PC-3 (cell line): ENCODE data around the gene MARCHF3. TPM values are rescaled to one million over a fixed set of nuclear protein-coding genes. Genes with fewer than 3 reads are reported as not detected.

Experiments
- ATAC-seq: fragments of 200-7000 bp; cut with Tn5 transposase; 2 replicates; pipeline ENCODE4 v1.9.1; 2020; ENCODE audit warnings: mild to moderate bottlenecking, moderate library complexity
- BruUV-seq: library from RNA; stranded (reverse); fragments of 400-500 nt; replicated peaks from 2 replicates; lab custom pipeline; 2021; lab: Mats Ljungman, UMichigan
- CTCF ChIA-PET: fragments of 300-600 bp; sonication (Branson Sonifier 250); formaldehyde crosslinking; loops from one replicate; lab custom pipeline; 2022; ENCODE audit warnings: antibody characterized with exemption; lab: Charles Lee
- POLR2A ChIA-PET: fragments of 300-600 bp; sonication (Branson Sonifier 250); formaldehyde crosslinking; loops from one replicate; lab custom pipeline; 2022; ENCODE audit warnings: antibody characterized with exemption; ENCODE audit not compliant: unreplicated experiment; lab: Charles Lee
- DNase-seq: peaks from one replicate; pipeline ENCODE4 v3.0.0-alpha.2; 2015
- H2AFZ ChIP-seq: fragments of 300-600 bp; sonication (generic); 2 replicates; pipeline ENCODE4 v1.6.0; 2016; ENCODE audit warnings: antibody characterized with exemption, low read length
- H3F3A ChIP-seq: fragments of 300-600 bp; sonication (generic); one replicate; pipeline ENCODE4 v1.6.0; 2017; ENCODE audit warnings: antibody characterized with exemption, low read length, control low read depth, mild to moderate bottlenecking; ENCODE audit not compliant: unreplicated experiment
- H3K27ac ChIP-seq: fragments of 300-600 bp; sonication (generic); 2 replicates; pipeline ENCODE4 v1.5.1; 2016; ENCODE audit warnings: mild to moderate bottlenecking, low read length
- H3K27me3 ChIP-seq: fragments of 300-600 bp; sonication (generic); 2 replicates; pipeline ENCODE4 v1.6.1; 2016; ENCODE audit warnings: low read length, mixed read lengths
- H3K36me3 ChIP-seq: fragments of 300-600 bp; sonication (generic); 2 replicates; pipeline ENCODE4 v1.6.1; 2016; ENCODE audit warnings: low read depth, mixed run types, low read length, mixed read lengths
- H3K4me1 ChIP-seq: fragments of 300-600 bp; sonication (generic); 2 replicates; pipeline ENCODE4 v1.5.1; 2016; ENCODE audit warnings: low read length; ENCODE audit not compliant: insufficient read depth
- H3K4me2 ChIP-seq: fragments of 300-600 bp; sonication (generic); 2 replicates; pipeline ENCODE4 v1.6.0; 2016; ENCODE audit warnings: low read length
- H3K4me3 ChIP-seq: fragments of 300-600 bp; sonication (generic); 2 replicates; pipeline ENCODE4 v1.5.1; 2016; ENCODE audit warnings: mild to moderate bottlenecking, low read length, mixed read lengths
- H3K79me2 ChIP-seq: fragments of 300-600 bp; sonication (generic); 2 replicates; pipeline ENCODE4 v1.6.1; 2017; ENCODE audit warnings: low read length, mixed read lengths
- H3K9ac ChIP-seq: fragments of 300-600 bp; sonication (generic); 2 replicates; pipeline ENCODE4 v1.6.0; 2016; ENCODE audit warnings: mild to moderate bottlenecking, low read length
- H3K9me2 ChIP-seq: fragments of 300-600 bp; sonication (generic); replicated peaks from 2 replicates; pipeline ENCODE4 v1.6.1; 2016; ENCODE audit warnings: mixed run types, low read length, mixed read lengths
- H3K9me3 ChIP-seq: fragments of 300-600 bp; sonication (generic); 2 replicates; pipeline ENCODE4 v1.6.1; 2016; ENCODE audit warnings: low read length, mixed read lengths
- H4K20me1 ChIP-seq: fragments of 300-600 bp; sonication (generic); 2 replicates; pipeline ENCODE4 v1.6.1; 2016; ENCODE audit warnings: low read length, mixed read lengths
- CTCF ChIP-seq: fragments of 300-600 bp; sonication (generic); conservative IDR thresholded peaks from 2 replicates; pipeline ENCODE4 v1.5.1; 2017; ENCODE audit warnings: antibody characterized with exemption, low read depth, mild to moderate bottlenecking, low read length
- EZH2 ChIP-seq: fragments of 300-600 bp; sonication (generic); IDR thresholded peaks from one replicate; pipeline ENCODE4 v1.6.1; 2017; ENCODE audit warnings: antibody characterized with exemption, mild to moderate bottlenecking, low read length; ENCODE audit not compliant: unreplicated experiment
- EZH2phosphoT487 ChIP-seq: fragments of 300-600 bp; sonication (generic); IDR thresholded peaks from 2 replicates; pipeline ENCODE4 v1.6.1; 2018; ENCODE audit warnings: mild to moderate bottlenecking, antibody characterized with exemption, low read length, borderline replicate concordance
- intact Hi-C: fragments of 100-400 bp; cut with micrococcal nuclease; formaldehyde crosslinking; loops from 2 replicates; pipeline ENCODE4 v1.9.0; 2023
- total RNA-seq: library from RNA; depleted of rRNA; stranded (reverse); fragments of >200 nt; gene quantifications from 2 replicates; pipeline ENCODE4 v1.2.3, GENCODE V29; 2014; rRNA removed

MARCHF3 gene
- total RNA-seq, 1 experiment from 2014 or later: 2.5 TPM

GRCh38 chr5:126818736-126819135 lies 211.6 kb downstream of the MARCHF3 start:
- H2AFZ ChIP-seq: no peak overlapping the region
- peaks cover 43% of the 10 kb centered on the region for H3K79me2 ChIP-seq
- no peak overlapping the region for H3K27ac ChIP-seq
- POLR2A ChIA-PET: no interaction called here
- ATAC-seq (no peak), DNase-seq (no peak)
- no peaks in the 10 kb centered on the region for H3F3A ChIP-seq
- H3K27me3 ChIP-seq: no peaks in the 10 kb centered on the region
- H3K36me3 ChIP-seq: peaks cover 67% of the 10 kb centered on the region
- no peak overlapping the region for H3K4me3 ChIP-seq
- H3K9ac ChIP-seq: no peak overlapping the region
- H3K4me1 ChIP-seq: peaks cover 8% of the 10 kb centered on the region
- H3K9me3 ChIP-seq: no peaks in the 10 kb centered on the region
- no peaks in the 10 kb centered on the region for H3K9me2 ChIP-seq
- no peak overlapping the region for H3K4me2 ChIP-seq
- TF ChIP-seq EZH2phosphoT487 (no peak), EZH2 (no peak), CTCF (no peak)
- H4K20me1 ChIP-seq: 0 out of 2 replicates have a peak, but pooled peaks cover 12% of the 10 kb centered on the region
- no TSS peak for BruUV-seq
- intact Hi-C loops: no loop called here
- CTCF ChIA-PET: no interaction called here

Other genes with a start within 250 kb of the MARCHF3 start
- gene C5orf63, start 42.9 kb upstream of the MARCHF3 start, total RNA-seq: 2.9 and 3.7 TPM in 2 replicates